HG03196 (cell line): Measurements from ENCODE around the gene USP31.
A peak's percentile ranks its signal among the peaks of the same experiment; 100 is the strongest.

Experiments used
- ATAC-seq: cut with Tn5 transposase; IDR thresholded peaks from one replicate; pipeline ENCODE4 v1.9.1; 2021; ENCODE audit not compliant: unreplicated experiment

Gene USP31

GRCh38 chr16:23149267-23149992 lies at the start of gene USP31:
Gene USP31 (minus strand): TSS chr16:23149452. CDS start chr16:23149270, 182 bp downstream.
- ATAC-seq: peak; percentile 96

GRCh38 chr16:23196539-23196938 lies 47.3 kb upstream of the USP31 start:
- no peak for ATAC-seq

- no peak for ATAC-seq
Measured at GRCh38 chr16:23195366-23195978, 46.2 kb upstream of the USP31 start.

- ATAC-seq: no peak
Measured at GRCh38 chr16:23194497-23195221, 45.4 kb upstream of the USP31 start.

- ATAC-seq: no peak
Measured at GRCh38 chr16:23188911-23189310, 39.7 kb upstream of the USP31 start.

- no peak for ATAC-seq
Measured at GRCh38 chr16:23187341-23187740, 38.1 kb upstream of the USP31 start.

GRCh38 chr16:23186171-23186570 lies 36.9 kb upstream of the USP31 start:
- no peak for ATAC-seq

- ATAC-seq: no peak
Measured at GRCh38 chr16:23185656-23186055, 36.4 kb upstream of the USP31 start.

GRCh38 chr16:23183543-23183862 lies 34.3 kb upstream of the USP31 start:
- ATAC-seq: no peak

GRCh38 chr16:23182679-23183542 lies 33.7 kb upstream of the USP31 start, which contains the start of gene SCNN1G:
Gene SCNN1G (plus strand): TSS chr16:23182745. CDS start chr16:23186272, 3,527 bp downstream.
- ATAC-seq: peak; percentile 22

- ATAC-seq: peak; percentile 80
Measured at GRCh38 chr16:23182206-23182678, 33.0 kb upstream of the USP31 start.

GRCh38 chr16:23181506-23181905 lies 32.3 kb upstream of the USP31 start:
- no peak for ATAC-seq

GRCh38 chr16:23175651-23176050 lies 26.4 kb upstream of the USP31 start:
- ATAC-seq: no peak

- ATAC-seq: no peak
Measured at GRCh38 chr16:23174622-23175021, 25.4 kb upstream of the USP31 start.

GRCh38 chr16:23172994-23173393 lies 23.7 kb upstream of the USP31 start:
- ATAC-seq: no peak

- ATAC-seq: no peak
Measured at GRCh38 chr16:23172583-23172982, 23.3 kb upstream of the USP31 start.

GRCh38 chr16:23164736-23165135 lies 15.5 kb upstream of the USP31 start:
- ATAC-seq: no peak

- ATAC-seq: no peak
Measured at GRCh38 chr16:23163921-23164320, 14.7 kb upstream of the USP31 start.

- no peak for ATAC-seq
Measured at GRCh38 chr16:23160574-23160973, 11.3 kb upstream of the USP31 start.

GRCh38 chr16:23160082-23160481 lies 10.8 kb upstream of the USP31 start:
- ATAC-seq: no peak

- ATAC-seq: no peak
Measured at GRCh38 chr16:23158114-23158513, 8.9 kb upstream of the USP31 start.
